HFFc6 (cell line): Measurements from ENCODE around the gene FARP1. TPM values are rescaled to one million over a fixed set of nuclear protein-coding genes. Genes with fewer than 3 reads are reported as not detected.
A peak's percentile ranks its signal among the peaks of the same experiment; 100 is the strongest.

Experiments used
- DNase-seq: peaks from one replicate; pipeline ENCODE4 v3.0.0-alpha.2; 2018
- H3K27ac Mint-ChIP-seq: 2 replicates; pipeline ENCODE4 v1.8.0; 2020; ENCODE audit warnings: mild to moderate bottlenecking, mixed read lengths
- H3K27me3 Mint-ChIP-seq: 2 replicates; pipeline ENCODE4 v1.8.0; 2021; ENCODE audit warnings: mild to moderate bottlenecking, moderate library complexity, mixed read lengths; ENCODE audit not compliant: insufficient read depth
- H3K36me3 Mint-ChIP-seq: 2 replicates; pipeline ENCODE4 v1.8.0; 2021; ENCODE audit warnings: low read depth, mixed read lengths
- H3K4me1 Mint-ChIP-seq: 2 replicates; pipeline ENCODE4 v1.8.0; 2020; ENCODE audit warnings: low read depth, mixed read lengths
- H3K4me3 Mint-ChIP-seq: 2 replicates; pipeline ENCODE4 v1.8.0; 2020; ENCODE audit warnings: mild to moderate bottlenecking, moderate library complexity, mixed read lengths
- H3K9me3 Mint-ChIP-seq: 2 replicates; pipeline ENCODE4 v1.8.0; 2020; ENCODE audit warnings: mild to moderate bottlenecking, mixed read lengths
- total RNA-seq, 6 experiments: library from RNA; stranded (reverse); fragmentation: NEBNext Ultra II Directional; extraction: Animal tissue kit (Norgen Biotek cat#: 25700); gene quantifications; 2 replicates in 1 of 6; 3 replicates in 5 of 6; pipeline ENCODE4 v1.2.3, GENCODE V29; 2021
- TF ChIP-seq, protein P1 (sequence below): fragments of 200-600 bp; sonication (generic); IDR thresholded peaks from 2 replicates; pipeline ENCODE4 v1.5.0; 2021; ENCODE audit warnings: antibody characterized with exemption, mild to moderate bottlenecking

Gene FARP1
- total RNA-seq, 6 experiments from 2014 or later = 140 to 181 (median 150) TPM

DNA sequence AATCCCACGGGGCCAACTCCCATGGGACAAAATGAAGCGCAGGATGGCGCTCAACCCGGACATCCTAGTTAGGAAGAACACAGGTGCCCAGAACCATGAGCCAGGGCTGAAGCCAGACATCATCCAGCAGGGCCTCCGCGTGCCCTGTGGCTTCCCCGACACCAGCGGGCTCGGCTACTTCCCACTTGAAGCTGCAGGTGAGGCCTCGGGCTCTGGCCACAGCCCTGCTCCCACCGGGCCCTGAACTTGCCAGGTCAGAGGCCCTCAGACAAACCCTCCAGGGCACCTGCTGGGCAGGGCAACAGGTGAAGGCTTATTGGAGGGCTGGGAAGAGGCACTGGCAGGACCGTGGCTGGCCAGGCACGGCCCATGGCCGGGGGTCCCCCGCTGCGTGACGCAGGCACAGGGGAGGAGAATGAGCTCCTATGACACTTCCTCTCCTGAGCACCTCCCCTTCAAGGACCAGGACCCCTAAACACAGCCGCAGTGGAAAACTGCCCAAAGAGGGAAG is 316.3 kb downstream of the FARP1 start:
- DNase-seq = no peak
- Mint-ChIP-seq H3K27me3 (peaks cover 17% of the 10 kb centered on the region), H3K9me3 (no peaks in the 10 kb centered on the region), H3K27ac (no peak overlapping the region; the same call in 1 of the 2 replicates), H3K4me1 (peaks cover 35% of the 10 kb centered on the region), H3K36me3 (peaks cover 39% of the 10 kb centered on the region), H3K4me3 (no peak overlapping the region)
- TF ChIP-seq, protein P1, sequence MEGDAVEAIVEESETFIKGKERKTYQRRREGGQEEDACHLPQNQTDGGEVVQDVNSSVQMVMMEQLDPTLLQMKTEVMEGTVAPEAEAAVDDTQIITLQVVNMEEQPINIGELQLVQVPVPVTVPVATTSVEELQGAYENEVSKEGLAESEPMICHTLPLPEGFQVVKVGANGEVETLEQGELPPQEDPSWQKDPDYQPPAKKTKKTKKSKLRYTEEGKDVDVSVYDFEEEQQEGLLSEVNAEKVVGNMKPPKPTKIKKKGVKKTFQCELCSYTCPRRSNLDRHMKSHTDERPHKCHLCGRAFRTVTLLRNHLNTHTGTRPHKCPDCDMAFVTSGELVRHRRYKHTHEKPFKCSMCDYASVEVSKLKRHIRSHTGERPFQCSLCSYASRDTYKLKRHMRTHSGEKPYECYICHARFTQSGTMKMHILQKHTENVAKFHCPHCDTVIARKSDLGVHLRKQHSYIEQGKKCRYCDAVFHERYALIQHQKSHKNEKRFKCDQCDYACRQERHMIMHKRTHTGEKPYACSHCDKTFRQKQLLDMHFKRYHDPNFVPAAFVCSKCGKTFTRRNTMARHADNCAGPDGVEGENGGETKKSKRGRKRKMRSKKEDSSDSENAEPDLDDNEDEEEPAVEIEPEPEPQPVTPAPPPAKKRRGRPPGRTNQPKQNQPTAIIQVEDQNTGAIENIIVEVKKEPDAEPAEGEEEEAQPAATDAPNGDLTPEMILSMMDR = no peak

DNA sequence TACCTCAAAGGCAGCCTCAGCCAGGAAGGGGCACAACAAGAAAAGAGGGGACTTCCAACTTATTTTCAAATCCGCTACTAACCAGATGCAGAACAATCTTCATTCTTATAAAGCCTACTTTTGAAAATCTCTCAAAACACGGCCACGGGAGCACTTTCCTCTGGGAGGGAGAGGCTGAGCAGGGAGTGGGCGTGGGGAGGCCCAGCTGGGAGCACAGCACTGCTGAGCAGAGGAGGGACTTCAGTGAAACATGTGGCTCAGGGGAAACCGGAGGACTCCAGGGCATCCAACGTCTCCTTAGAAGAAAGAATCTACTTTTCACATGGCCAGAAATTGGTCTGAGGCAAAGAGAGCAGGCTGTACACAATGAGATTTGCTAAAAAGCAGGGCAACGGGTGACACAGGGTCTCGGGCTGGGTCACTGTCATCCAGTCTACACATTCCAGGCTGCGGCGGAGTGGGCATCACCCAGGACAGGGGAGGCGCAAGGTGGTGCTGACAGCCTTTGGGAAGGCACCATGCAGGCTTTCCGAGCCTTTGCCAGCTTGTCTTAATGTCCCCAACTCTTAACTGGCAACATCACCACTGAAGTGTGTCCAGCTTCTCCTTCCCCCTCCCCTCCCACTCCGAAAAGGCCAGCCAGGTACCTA is 317.0 kb downstream of the FARP1 start:
- DNase-seq = no peak
- Mint-ChIP-seq H3K36me3 (peaks cover 37% of the 10 kb centered on the region), H3K4me1 (peaks cover 29% of the 10 kb centered on the region), H3K27me3 (peaks cover 13% of the 10 kb centered on the region), H3K4me3 (no peak overlapping the region), H3K9me3 (no peaks in the 10 kb centered on the region), H3K27ac (no peak overlapping the region; the same call in 1 of the 2 replicates)
- TF ChIP-seq, protein P1 = no peak

DNA sequence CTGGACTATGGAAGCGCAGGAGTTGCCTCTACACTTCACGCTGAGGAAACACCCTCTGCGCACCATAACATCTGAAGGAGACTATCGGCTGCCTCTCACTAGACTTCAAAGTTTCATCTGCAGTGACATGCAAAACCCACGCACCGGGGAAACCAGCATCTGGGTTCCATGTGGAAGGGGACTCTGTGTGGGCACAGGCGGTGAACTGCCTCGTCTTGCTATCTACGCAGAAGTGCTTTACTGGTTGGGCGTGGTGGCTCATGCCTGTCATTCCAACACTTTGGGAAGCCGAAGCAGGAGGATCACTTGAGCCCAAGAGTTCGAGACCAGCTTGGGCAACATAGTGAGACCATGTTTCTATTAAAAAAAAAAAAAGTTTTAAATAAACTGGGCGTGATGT is 317.6 kb downstream of the FARP1 start:
- H3K9me3 Mint-ChIP-seq = no peaks in the 10 kb centered on the region
- H3K4me1 Mint-ChIP-seq = peaks cover 22% of the 10 kb centered on the region
- DNase-seq = no peak
- no peak overlapping the region for H3K4me3 Mint-ChIP-seq
- H3K36me3 Mint-ChIP-seq = peaks cover 37% of the 10 kb centered on the region
- TF ChIP-seq, protein P1 = no peak
- peaks cover 11% of the 10 kb centered on the region for H3K27me3 Mint-ChIP-seq
- 0 out of 2 replicates have a peak overlapping the region, but pooled peaks have one; percentile 38 for H3K27ac Mint-ChIP-seq

DNA sequence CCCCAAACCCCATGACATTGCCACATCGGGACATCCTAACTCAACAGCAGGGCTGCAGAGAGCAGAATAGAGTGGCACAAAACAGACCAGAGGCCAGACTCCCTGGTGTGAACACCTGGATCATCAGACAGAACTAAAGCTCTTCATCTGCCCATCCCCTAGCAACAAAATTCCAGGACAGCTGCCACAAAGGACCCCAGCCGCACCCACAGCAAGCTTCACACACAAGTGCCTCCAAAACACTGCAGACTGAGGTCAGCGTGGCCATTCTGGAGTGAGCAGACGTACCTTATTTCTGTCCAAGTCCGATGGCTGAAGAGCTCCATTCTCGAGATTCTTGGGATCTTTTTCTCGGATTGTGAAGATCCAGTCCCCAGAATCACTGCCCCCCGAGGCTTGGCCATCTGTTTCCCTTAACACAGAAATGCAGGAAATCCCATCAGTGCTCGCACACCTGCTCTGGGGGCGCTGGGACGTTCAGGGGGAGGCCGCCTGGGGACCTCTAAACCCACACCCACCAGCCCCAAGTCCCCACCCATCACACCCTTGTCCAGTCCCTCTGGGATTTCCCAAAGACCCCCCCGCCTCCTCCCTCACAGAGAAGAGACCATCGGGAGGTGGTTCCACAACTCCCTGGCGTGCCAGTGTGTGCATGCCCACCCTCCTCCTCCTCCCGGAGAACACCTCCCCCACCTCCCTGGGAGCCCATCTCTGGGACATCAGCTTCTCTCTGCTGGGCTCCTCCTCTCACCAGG is 318.8 kb downstream of the FARP1 start:
- DNase-seq = no peak
- no peaks in the 10 kb centered on the region for H3K9me3 Mint-ChIP-seq
- no peak overlapping the region for H3K27ac Mint-ChIP-seq
- H3K4me3 Mint-ChIP-seq = peak overlapping the region; percentile 34; the same call in 1 of the 2 replicates
- H3K36me3 Mint-ChIP-seq = peaks cover 37% of the 10 kb centered on the region
- peaks cover 8% of the 10 kb centered on the region for H3K27me3 Mint-ChIP-seq
- H3K4me1 Mint-ChIP-seq = peaks cover 21% of the 10 kb centered on the region
- TF ChIP-seq, protein P1 = no peak

DNA sequence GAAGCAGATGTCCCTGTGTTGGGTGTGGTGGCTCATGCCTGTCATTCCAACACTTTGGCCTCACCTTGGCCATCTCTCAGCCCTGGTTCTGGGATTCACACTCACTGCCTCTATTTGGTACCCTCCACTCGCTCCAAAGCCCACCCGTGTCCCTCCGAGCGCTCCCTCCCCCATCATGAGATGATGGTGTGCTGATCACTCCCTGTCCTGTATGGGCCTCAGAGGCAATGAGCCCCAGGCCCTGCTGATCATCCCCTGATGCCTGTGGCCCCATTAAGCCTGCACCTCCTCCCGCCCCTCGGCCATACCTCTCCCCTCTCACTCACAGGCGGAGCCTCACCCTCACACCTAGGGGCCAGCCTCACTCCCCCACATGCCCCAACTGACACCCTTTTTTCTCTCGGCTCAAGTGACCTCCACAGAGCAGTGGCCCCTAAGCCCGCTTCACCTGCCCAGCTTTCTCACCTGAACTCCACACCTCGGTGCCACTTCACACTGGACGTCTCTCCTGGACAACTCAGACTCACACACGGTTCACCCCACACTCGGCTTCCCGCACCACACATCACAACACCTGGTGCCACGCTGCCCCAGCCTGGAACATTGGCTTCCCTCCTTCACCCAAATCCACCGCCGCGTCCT is 319.5 kb downstream of the FARP1 start:
- Mint-ChIP-seq H3K4me3 (no peak overlapping the region), H3K4me1 (peaks cover 23% of the 10 kb centered on the region), H3K9me3 (no peaks in the 10 kb centered on the region), H3K36me3 (peaks cover 39% of the 10 kb centered on the region), H3K27ac (peak overlapping the region; percentile 38; the same call in 1 of the 2 replicates), H3K27me3 (peaks cover 8% of the 10 kb centered on the region)
- TF ChIP-seq, protein P1 = no peak
- DNase-seq = no peak
